HG03469 (cell line): ENCODE results near the gene SCOC.
"Not testable (repeated sequence)": the region's sequence is repeated elsewhere in the genome, so short reads cannot be mapped to it uniquely, and the experiment has no call there.

Source experiments
- ATAC-seq: cut with Tn5 transposase; IDR thresholded peaks from one replicate; pipeline ENCODE4 v1.9.1; 2021; ENCODE audit warnings: mild to moderate bottlenecking, moderate library complexity, moderate number of reproducible peaks; ENCODE audit not compliant: unreplicated experiment

Gene SCOC

GRCh38 chr4:140359562-140360427 lies 13.7 kb upstream of the SCOC start:
- peak; percentile 83 for ATAC-seq

- ATAC-seq, result no peak
These were observed 12.3 kb upstream of the SCOC start for GRCh38 chr4:140361099-140361498.

DNA sequence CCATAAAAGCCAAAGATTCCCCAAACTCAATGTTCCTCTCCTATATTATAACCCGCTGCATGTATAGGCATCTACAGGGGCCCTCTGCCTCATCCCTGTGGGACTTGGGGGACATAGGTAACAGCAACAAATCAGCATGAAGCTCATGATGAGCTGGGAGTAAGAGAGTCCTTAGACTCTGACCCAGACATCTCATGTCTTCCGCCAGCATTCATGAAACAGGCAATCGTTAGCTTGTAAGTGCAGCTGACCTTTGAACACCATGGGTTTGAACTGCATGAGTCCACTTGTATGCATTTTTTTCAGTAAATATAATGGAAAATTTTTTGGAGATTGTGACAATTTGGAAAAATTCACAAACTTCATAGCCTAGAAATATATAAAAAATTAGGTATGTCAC lies 10.4 kb upstream of the SCOC start:
- ATAC-seq, result no peak

DNA sequence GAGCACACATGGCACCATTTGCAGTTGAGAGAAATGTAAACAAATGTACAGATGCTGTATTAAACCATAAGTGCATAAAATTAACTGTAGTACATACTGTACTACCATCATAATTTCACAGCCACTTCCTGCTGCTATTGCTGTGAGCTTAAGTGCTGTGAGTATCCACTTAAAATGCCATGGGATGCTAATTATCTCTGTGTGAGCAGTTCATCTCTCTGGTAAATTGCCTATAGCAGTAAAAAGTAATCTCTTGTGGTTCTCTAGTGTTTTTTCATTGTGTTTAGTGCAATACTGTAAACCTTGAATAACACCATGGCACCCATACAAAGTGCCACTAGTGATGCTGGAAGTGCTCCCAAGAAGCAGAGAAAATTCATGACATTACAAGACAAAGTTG lies 9.9 kb upstream of the SCOC start:
- ATAC-seq, result no peak

DNA sequence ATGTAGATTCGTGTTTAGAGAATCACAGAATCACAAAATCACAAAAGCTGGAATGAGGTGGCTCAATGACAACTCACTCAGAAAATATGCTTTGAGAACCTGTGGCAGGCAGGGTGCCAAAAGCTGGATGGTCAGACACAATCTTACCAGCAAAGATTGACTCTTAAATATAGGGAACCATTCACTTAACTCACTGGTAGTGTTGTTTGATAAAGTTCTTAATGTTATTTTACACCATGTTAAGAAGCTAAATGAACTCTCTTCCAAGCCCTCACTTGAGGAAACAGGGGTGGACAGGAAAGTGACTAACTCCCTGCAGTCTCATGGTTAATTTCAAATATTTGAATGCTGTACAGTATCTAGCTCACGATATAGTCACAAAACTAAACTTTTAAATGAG lies 5.7 kb upstream of the SCOC start:
- no peak for ATAC-seq

GRCh38 chr4:140368686-140369085 lies 4.8 kb upstream of the SCOC start:
- no peak for ATAC-seq

DNA sequence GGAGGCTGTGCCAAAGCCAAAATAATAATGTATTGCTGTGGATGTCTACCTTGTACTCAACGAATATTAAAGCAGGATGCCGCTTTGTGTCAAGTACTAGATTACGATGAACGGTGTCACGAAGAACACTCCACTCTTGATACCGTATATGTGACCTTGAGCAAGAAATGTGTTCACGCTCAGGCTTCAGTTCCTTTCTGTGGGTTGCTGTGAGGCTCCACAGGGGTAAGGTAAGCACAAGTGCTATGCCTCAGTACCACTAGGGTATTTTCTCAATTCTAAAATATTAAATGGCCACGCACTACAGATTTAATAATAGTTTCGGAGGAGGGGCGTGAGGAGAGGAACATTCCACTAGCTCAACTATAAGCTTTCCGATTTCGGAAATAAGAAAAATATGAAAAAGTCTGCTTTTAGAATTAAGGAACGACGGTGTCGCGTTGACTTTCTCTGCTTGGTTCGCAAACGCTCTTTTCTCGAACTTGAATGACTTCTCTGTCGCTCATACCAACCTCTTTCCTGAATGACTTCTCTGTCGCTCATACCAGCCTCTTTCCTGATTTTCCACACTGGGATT lies 607 bp upstream of the SCOC start:
- ATAC-seq, result peak; percentile 65

GRCh38 chr4:140374130-140374477 lies 658 bp downstream of the SCOC start:
- no peak for ATAC-seq

- ATAC-seq, result no peak
These were observed 9.3 kb downstream of the SCOC start for GRCh38 chr4:140382732-140383131.

GRCh38 chr4:140388015-140388414 lies 14.6 kb downstream of the SCOC start:
- ATAC-seq, result no peak

- no peak for ATAC-seq
These were observed 22.2 kb downstream of the SCOC start for GRCh38 chr4:140395668-140396067.

DNA sequence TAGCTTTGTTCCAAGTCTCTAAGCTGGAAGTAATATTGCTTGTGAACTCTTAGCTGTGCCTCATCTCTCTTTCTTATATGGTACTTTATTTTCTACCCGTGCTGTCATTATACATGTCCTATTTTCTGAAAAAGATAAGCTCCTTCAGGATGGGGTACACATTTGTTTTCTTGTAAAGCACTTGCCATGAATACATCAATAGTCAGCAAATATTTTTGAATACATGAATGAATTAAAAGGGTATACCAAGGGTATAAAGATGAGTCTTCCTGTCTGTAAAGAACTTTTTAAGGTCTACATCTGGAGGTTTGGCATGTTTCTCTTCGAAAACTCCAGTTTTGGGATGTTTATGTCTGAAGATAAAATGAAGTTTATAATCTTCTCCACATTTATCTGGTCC lies 26.7 kb downstream of the SCOC start:
- no peak for ATAC-seq

GRCh38 chr4:140406292-140406691 lies 32.8 kb downstream of the SCOC start:
- no peak for ATAC-seq

DNA sequence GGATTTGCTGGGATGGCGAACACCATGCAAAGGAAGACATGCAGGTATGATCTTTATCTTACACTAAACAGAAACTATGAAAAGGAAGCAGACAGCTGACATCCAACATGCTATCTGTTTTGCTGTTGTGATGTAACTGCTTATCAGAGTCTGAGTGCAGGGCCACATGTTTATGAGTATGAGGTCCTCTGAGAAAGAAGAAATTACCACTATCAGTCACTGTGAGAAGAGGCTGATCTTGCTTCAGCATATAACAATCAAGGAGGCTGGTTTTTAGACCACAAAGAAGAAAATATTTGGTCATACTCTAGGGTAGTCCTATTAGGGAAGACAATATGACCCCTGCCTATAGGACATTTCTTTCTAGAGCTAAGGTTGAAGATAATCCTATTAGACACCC lies 35.5 kb downstream of the SCOC start:
- ATAC-seq, result no peak

- not testable (repeated sequence) for ATAC-seq
These were observed 39.9 kb downstream of the SCOC start for GRCh38 chr4:140413130-140413969.

GRCh38 chr4:140423106-140423505 lies 49.7 kb downstream of the SCOC start:
- no peak for ATAC-seq

DNA sequence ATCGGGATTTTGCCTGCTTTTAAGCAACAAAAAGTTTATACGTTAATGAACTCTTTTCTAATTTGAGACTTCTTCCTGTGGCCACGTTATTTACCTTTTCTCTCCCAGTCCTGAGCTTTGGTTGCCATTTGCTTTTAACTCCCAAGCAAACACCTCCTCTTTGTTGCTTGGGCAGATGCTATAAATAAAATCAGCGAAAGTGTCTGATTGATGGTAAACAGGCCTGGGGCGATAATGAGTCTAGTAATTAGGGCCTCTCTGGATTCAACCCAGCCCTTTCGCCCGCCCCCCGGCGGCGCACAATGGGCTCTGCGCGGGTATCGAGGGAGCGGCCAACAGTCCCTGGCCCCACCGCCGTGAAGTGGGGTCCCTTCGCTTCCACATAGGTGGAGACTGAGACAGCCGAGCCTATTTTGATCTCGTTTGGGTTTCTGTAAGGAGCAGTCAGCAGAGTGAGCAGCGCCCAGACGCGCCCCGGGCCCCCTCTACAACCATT lies 53.2 kb downstream of the SCOC start:
- peak; percentile 2 for ATAC-seq

- ATAC-seq, result peak; percentile 77
These were observed 53.9 kb downstream of the SCOC start, which contains the start of gene CLGN for GRCh38 chr4:140427106-140427918. Gene CLGN, minus strand, starts transcription at chr4:140427648. Its CDS starts 14,570 bp downstream, at chr4:140413078.

DNA sequence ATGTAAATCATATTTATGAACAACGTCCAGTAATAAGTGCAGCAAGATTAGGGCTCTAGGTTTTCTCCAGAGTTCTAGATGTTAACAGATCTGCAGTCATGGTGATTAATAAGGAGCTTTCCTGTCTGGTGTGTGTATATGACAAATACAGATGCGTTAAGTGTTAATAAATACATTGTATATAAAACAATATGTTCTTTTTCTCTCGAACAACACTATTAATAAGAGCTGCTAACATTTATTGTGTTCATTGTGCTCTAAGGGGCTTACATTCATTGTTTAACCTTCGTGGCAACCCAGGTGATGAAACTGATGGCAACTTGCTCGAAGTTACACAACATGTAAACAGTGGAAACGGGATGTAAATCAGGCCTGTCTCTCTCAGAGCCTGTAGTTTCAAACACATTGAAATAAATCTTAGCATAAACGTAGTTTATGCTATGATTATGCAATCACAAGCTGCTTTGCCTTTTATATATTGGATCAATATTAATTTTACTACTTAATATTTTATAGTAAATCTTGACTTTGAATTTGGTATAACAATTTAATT lies 54.5 kb downstream of the SCOC start:
- no peak for ATAC-seq
